Esophagus squamous epithelium (tissue), 5 donors: ENCODE data around the gene HLX. TPM values are rescaled to one million over a fixed set of nuclear protein-coding genes. Genes with fewer than 3 reads are reported as not detected.

Experiments
- DNase-seq: peaks from one replicate; lab custom pipeline; 2025; lab: John Stamatoyannopoulos, UW
- H3K27ac ChIP-seq, 4 donors: fragments of 200-600 bp; sonication (generic); one replicate each; pipeline ENCODE4 v1.5.1; 2016 to 2019; ENCODE audit warnings: mild to moderate bottlenecking in 1 of 4
- H3K27me3 ChIP-seq, 4 donors: fragments of 200-600 bp; sonication (generic); 1 replicate in 3 of 4; 2 replicates in 1 of 4; pipeline versions ENCODE4 v1.5.1 to v1.6.0; 2017 to 2021; ENCODE audit warnings: antibody characterized with exemption in 1 of 4
- H3K36me3 ChIP-seq, 3 donors: fragments of 200-600 bp; sonication (generic); one replicate each; pipeline ENCODE4 v1.5.1; 2016 to 2019
- H3K4me1 ChIP-seq, 3 donors: fragments of 200-600 bp; sonication (generic); one replicate each; pipeline ENCODE4 v1.5.1; 2017 to 2019
- H3K4me3 ChIP-seq, 4 donors: fragments of 200-600 bp; sonication (generic); 1 replicate in 3 of 4; 2 replicates in 1 of 4; pipeline ENCODE4 v1.5.1; 2016 to 2019; ENCODE audit warnings: mild to moderate bottlenecking in 2 of 4, moderate library complexity in 1 of 4
- H3K9me3 ChIP-seq, 3 donors: fragments of 200-600 bp; sonication (generic); one replicate each; pipeline ENCODE4 v1.5.1; 2016 to 2019
- CTCF ChIP-seq, 6 experiments: fragments of 450-650 bp in 4 of 6; fragments of 200-600 bp in 2 of 6; sonication (generic) in 2 of 6; IDR thresholded peaks; one replicate each; pipeline ENCODE4 v1.5.1; 2016 to 2019; ENCODE audit warnings: antibody characterized with exemption in 6 of 6, mild to moderate bottlenecking in 4 of 6, moderate library complexity in 4 of 6
- POLR2A ChIP-seq, 4 donors: fragments of 450-650 bp; IDR thresholded peaks; one replicate each; pipeline ENCODE4 v1.6.1; 2017; ENCODE audit warnings: antibody characterized with exemption in 4 of 4, mild to moderate bottlenecking in 4 of 4, moderate library complexity in 3 of 4
- WGBS, 2 donors: methylation state at CpG; one replicate each; pipeline ENCODE4 v1.1.5; 2018; 5-methylcytosine and 5-hydroxymethylcytosine counted together
- intact Hi-C: fragments of 100-400 bp; cut with DNase I; formaldehyde crosslinking; loops from one replicate; pipeline ENCODE4 v1.15.0; 2022
- total RNA-seq, 4 donors: library from RNA; depleted of rRNA; stranded (reverse); fragments of >200 nt; gene quantifications; one replicate each; pipeline ENCODE4 v1.1.0, GENCODE V29; 2016
- donor health status: DM: yes; HTN: yes; CAD: no.

Gene HLX
- total RNA-seq, 4 donors from 2014 or later, result 0.23 to 7.2 (median 0.97) TPM

GRCh38 chr1:220895412-220895946, 16.2 kb downstream of the HLX start:
- TF ChIP-seq POLR2A (IDR thresholded peaks at IDR 0.05), result no peak
- DNase-seq, result no peak
- H3K9me3 ChIP-seq, result no peaks in the 10 kb centered on the region
- H3K4me1 ChIP-seq, result peaks cover 10 to 23% (median 13%) of the 10 kb centered on the region in 3 donors
- no peak overlapping the region for H3K4me3 ChIP-seq
- peaks cover 10 to 70% (median 42%) of the 10 kb centered on the region in 4 donors for H3K27me3 ChIP-seq
- no peak overlapping the region for H3K27ac ChIP-seq
- intact Hi-C loops, result no loop called here
- 43 to 56% methylated on average over 16 to 20 of the region's 35 CpGs for WGBS, 2 donors
- H3K36me3 ChIP-seq, result no peaks in the 10 kb centered on the region

GRCh38 chr1:220896092-220896491, 16.8 kb downstream of the HLX start:
- TF ChIP-seq POLR2A (IDR thresholded peaks at IDR 0.05) (no peak), CTCF (IDR thresholded peaks at IDR 0.05) (no peak)
- Histone ChIP-seq H3K27me3 (peaks cover 10 to 67% (median 36%) of the 10 kb centered on the region in 4 donors), H3K9me3 (no peaks in the 10 kb centered on the region), H3K4me1 (peaks cover 10 to 23% (median 10%) of the 10 kb centered on the region in 3 donors), H3K27ac (no peak overlapping the region), H3K4me3 (no peak overlapping the region), H3K36me3 (no peaks in the 10 kb centered on the region)
- no peak for DNase-seq
- 50 to 79% methylated on average over 10 to 11 of the region's 12 CpGs for WGBS, 2 donors
- intact Hi-C loops, result no loop called here

GRCh38 chr1:220900842-220901241, 21.6 kb downstream of the HLX start:
- 79 to 82% methylated on average over 3 of the region's 3 CpGs for WGBS, 2 donors
- Histone ChIP-seq H3K27ac (no peak overlapping the region), H3K9me3 (no peaks in the 10 kb centered on the region), H3K27me3 (peaks cover 0 to 25% (median under 1%) of the 10 kb centered on the region in 4 donors), H3K36me3 (no peaks in the 10 kb centered on the region), H3K4me1 (no peaks in the 10 kb centered on the region), H3K4me3 (no peak overlapping the region)
- DNase-seq, result no peak
- TF ChIP-seq POLR2A (IDR thresholded peaks at IDR 0.05) (no peak), CTCF (IDR thresholded peaks at IDR 0.05) (no peak)
- intact Hi-C loops, result no loop called here

GRCh38 chr1:220901881-220902280, 22.6 kb downstream of the HLX start:
- DNase-seq, result no peak
- no peak overlapping the region for H3K27ac ChIP-seq
- TF ChIP-seq POLR2A (IDR thresholded peaks at IDR 0.05) (no peak), CTCF (IDR thresholded peaks at IDR 0.05) (no peak)
- WGBS, 2 donors, result 67 to 69% methylated on average over 2 of the region's 2 CpGs
- no peaks in the 10 kb centered on the region for H3K36me3 ChIP-seq
- H3K4me1 ChIP-seq, result no peaks in the 10 kb centered on the region
- peaks cover 0 to 16% (median 0%) of the 10 kb centered on the region in 4 donors for H3K27me3 ChIP-seq
- intact Hi-C loops, result no loop called here
- no peak overlapping the region for H3K4me3 ChIP-seq
- H3K9me3 ChIP-seq, result no peaks in the 10 kb centered on the region

- WGBS, 2 donors, result 33 to 58% methylated on average over 1 of the region's 1 CpG
- Histone ChIP-seq H3K36me3 (no peaks in the 10 kb centered on the region), H3K9me3 (no peaks in the 10 kb centered on the region), H3K4me1 (no peaks in the 10 kb centered on the region), H3K27ac (no peak overlapping the region), H3K27me3 (peaks cover 0 to 11% (median 0%) of the 10 kb centered on the region in 4 donors), H3K4me3 (no peak overlapping the region)
- TF ChIP-seq CTCF (IDR thresholded peaks at IDR 0.05) (no peak), POLR2A (IDR thresholded peaks at IDR 0.05) (no peak)
- DNase-seq, result no peak
- intact Hi-C loops, result no loop called here
Measured at GRCh38 chr1:220902916-220903315, 23.7 kb downstream of the HLX start.
